CD14-positive monocyte (primary cell): Measurements from ENCODE around the gene RPRD1A. TPM values are rescaled to one million over a fixed set of nuclear protein-coding genes. Genes with fewer than 3 reads are reported as not detected.
A peak's percentile ranks its signal among the peaks of the same experiment; 100 is the strongest.

Experiments used
- DNase-seq, 3 donors: peaks; one replicate each; pipeline ENCODE4 v3.0.0-alpha.2; 2011 to 2022
- H2AFZ ChIP-seq: 2 replicates; pipeline ENCODE4 v1.6.0; 2012; ENCODE audit warnings: mild to moderate bottlenecking, low read depth, low read length, inconsistent platforms; ENCODE audit not compliant: insufficient read depth, poor library complexity, severe bottlenecking
- H3K27ac ChIP-seq, 2 donors: 1 replicate in 1 of 2; 2 replicates in 1 of 2; pipeline ENCODE4 v1.5.1; 2012 to 2013; ENCODE audit warnings: low read length in 2 of 2, control low read depth in 1 of 2, inconsistent platforms in 1 of 2, low read depth in 1 of 2, mild to moderate bottlenecking in 1 of 2
- H3K27me3 ChIP-seq, 2 donors: one replicate each; pipeline versions ENCODE4 v1.6.0 to v1.6.1; 2011 to 2013; ENCODE audit warnings: low read length in 2 of 2; ENCODE audit not compliant: control insufficient read depth in 2 of 2, insufficient read depth in 2 of 2
- H3K36me3 ChIP-seq, 2 donors: replicated peaks in 1 of 2; 1 replicate in 1 of 2; 2 replicates in 1 of 2; pipeline versions ENCODE4 v1.5.1 to v1.6.1; 2012 to 2013; ENCODE audit warnings: low read length in 2 of 2, control low read depth in 1 of 2, inconsistent platforms in 1 of 2, mild to moderate bottlenecking in 1 of 2; ENCODE audit not compliant: insufficient read depth in 2 of 2, control insufficient read depth in 1 of 2
- H3K4me1 ChIP-seq, 2 donors: 1 replicate in 1 of 2; 2 replicates in 1 of 2; pipeline versions ENCODE4 v1.5.1 to v1.6.1; 2012 to 2013; ENCODE audit warnings: low read length in 2 of 2, control low read depth in 1 of 2, inconsistent platforms in 1 of 2, mild to moderate bottlenecking in 1 of 2, moderate library complexity in 1 of 2; ENCODE audit not compliant: insufficient read depth in 2 of 2, control insufficient read depth in 1 of 2
- H3K4me2 ChIP-seq: replicated peaks from 2 replicates; pipeline ENCODE3; 2012; ENCODE audit warnings: low read length, moderate library complexity, mild to moderate bottlenecking; ENCODE audit not compliant: poor library complexity, severe bottlenecking; ENCODE audit errors: extremely low read depth
- H3K4me3 ChIP-seq, 3 experiments: fragments of 200-600 bp in 1 of 3; sonication (generic) in 1 of 3; replicated peaks in 1 of 3; 1 replicate in 2 of 3; 2 replicates in 1 of 3; pipeline ENCODE4 v1.5.1; 2011 to 2013; ENCODE audit warnings: low read length in 3 of 3, mild to moderate bottlenecking in 3 of 3, control low read depth in 2 of 3, low read depth in 2 of 3, inconsistent platforms in 1 of 3, moderate library complexity in 1 of 3
- H3K79me2 ChIP-seq: 2 replicates; pipeline ENCODE4 v1.6.0; 2012; ENCODE audit warnings: mild to moderate bottlenecking, control low read depth, inconsistent platforms, low read length, moderate library complexity; ENCODE audit not compliant: insufficient read depth
- H3K9ac ChIP-seq: 2 replicates; pipeline ENCODE4 v1.6.0; 2017; ENCODE audit warnings: low read length, mild to moderate bottlenecking; ENCODE audit not compliant: insufficient read depth, poor library complexity, severe bottlenecking
- H3K9me3 ChIP-seq, 2 donors: replicated peaks in 1 of 2; 1 replicate in 1 of 2; 2 replicates in 1 of 2; pipeline versions ENCODE4 v1.5.1 to v1.6.1; 2012 to 2013; ENCODE audit warnings: low read length in 2 of 2, control low read depth in 1 of 2; ENCODE audit not compliant: control insufficient read depth in 1 of 2, insufficient read depth in 1 of 2
- H4K20me1 ChIP-seq: 2 replicates; pipeline ENCODE4 v1.6.0; 2012; ENCODE audit warnings: mild to moderate bottlenecking, low read length, control low read depth, moderate library complexity; ENCODE audit not compliant: insufficient read depth
- H3K27ac Mint-ChIP-seq, 7 donors: one replicate each; pipeline ENCODE4 v1.8.0; 2020; ENCODE audit warnings: mild to moderate bottlenecking in 7 of 7, mixed read lengths in 7 of 7, moderate library complexity in 6 of 7, inconsistent platforms in 2 of 7
- H3K27me3 Mint-ChIP-seq, 3 donors: one replicate each; pipeline ENCODE4 v1.8.0; 2021 to 2022; ENCODE audit warnings: low read depth in 3 of 3, mild to moderate bottlenecking in 3 of 3, mixed read lengths in 3 of 3, moderate library complexity in 3 of 3, inconsistent platforms in 1 of 3
- H3K36me3 Mint-ChIP-seq, 2 donors: one replicate each; pipeline ENCODE4 v1.8.0; 2020; ENCODE audit warnings: mixed read lengths in 2 of 2, inconsistent platforms in 1 of 2, mild to moderate bottlenecking in 1 of 2
- H3K4me1 Mint-ChIP-seq: one replicate; pipeline ENCODE4 v1.8.0; 2020; ENCODE audit warnings: mild to moderate bottlenecking, mixed read lengths
- H3K4me3 Mint-ChIP-seq, 2 donors: one replicate each; pipeline ENCODE4 v1.8.0; 2020; ENCODE audit warnings: mild to moderate bottlenecking in 2 of 2, mixed read lengths in 2 of 2, moderate library complexity in 1 of 2
- H3K9me3 Mint-ChIP-seq, 7 donors: one replicate each; pipeline ENCODE4 v1.8.0; 2020 to 2022; ENCODE audit warnings: mixed read lengths in 7 of 7, mild to moderate bottlenecking in 6 of 7, moderate library complexity in 6 of 7, inconsistent platforms in 2 of 7
- CTCF ChIP-seq: fragments of 200-600 bp; IDR thresholded peaks from one replicate; pipeline ENCODE4 v1.8.0; 2022; ENCODE audit warnings: antibody characterized with exemption, mild to moderate bottlenecking
- WGBS: methylation state at CpG from one replicate; pipeline ENCODE4 v1.1.5; 2013; ENCODE audit warnings: missing lambda C conversion rate; ENCODE audit not compliant: insufficient coverage; 5-methylcytosine and 5-hydroxymethylcytosine counted together
- intact Hi-C, 2 donors: fragments of 100-400 bp; cut with micrococcal nuclease; formaldehyde crosslinking; loops; one replicate each; pipeline versions ENCODE4 v1.15.0 to v1.15.1; 2023
- polyA plus RNA-seq, 3 donors: library from polyadenylated mRNA; depleted of rRNA in 1 of 3; unstranded in 2 of 3; stranded (reverse) in 1 of 3; fragments of 300-500 nt in 2 of 3; fragments of >200 nt in 1 of 3; fragmentation: Illumina TruSeq in 2 of 3; gene quantifications; 1 replicate in 2 of 3; 2 replicates in 1 of 3; pipeline ENCODE4 v1.2.3, GENCODE V29; 2012 to 2021

The RPRD1A gene
- polyA plus RNA-seq, 3 donors, result 10.0 to 30.3 (median 10.9) TPM

GRCh38 chr18:35964319-35964718 is 103.0 kb downstream of the RPRD1A start:
- Mint-ChIP-seq H3K4me3 (no peak overlapping the region), H3K9me3 (peaks cover 0 to 10% (median 4%) of the 10 kb centered on the region in 7 donors), H3K27me3 (peaks cover 2 to 7% (median 4%) of the 10 kb centered on the region in 3 donors), H3K4me1 (peaks cover 12% of the 10 kb centered on the region), H3K27ac (peak overlapping the region in 1 of 7 donors; percentile 59), H3K36me3 (no peaks in the 10 kb centered on the region)
- Histone ChIP-seq H3K36me3 (no peaks in the 10 kb centered on the region), H3K4me3 (no peak overlapping the region), H4K20me1 (no peaks in the 10 kb centered on the region), H3K4me2 (no peak overlapping the region), H3K4me1 (no peaks in the 10 kb centered on the region), H3K27ac (no peak overlapping the region), H2AFZ (no peak overlapping the region), H3K79me2 (no peaks in the 10 kb centered on the region), H3K9ac (no peak overlapping the region), H3K27me3 (no peaks in the 10 kb centered on the region), H3K9me3 (peaks cover 0 to 3% of the 10 kb centered on the region in 2 donors)
- no peak for TF ChIP-seq CTCF
- intact Hi-C loops, result no loop called here
- DNase-seq, result no peak

GRCh38 chr18:35962320-35962719 is 105.0 kb downstream of the RPRD1A start:
- intact Hi-C loops, result no loop called here

More at GRCh38 chr18:35962320-35962719, 105.0 kb downstream of the RPRD1A start:
- Histone ChIP-seq H3K9ac (no peak overlapping the region), H3K9me3 (peaks cover 0 to 4% of the 10 kb centered on the region in 2 donors), H4K20me1 (no peaks in the 10 kb centered on the region), H3K36me3 (no peaks in the 10 kb centered on the region), H3K27me3 (no peaks in the 10 kb centered on the region), H3K27ac (no peak overlapping the region), H2AFZ (no peak overlapping the region), H3K79me2 (no peaks in the 10 kb centered on the region), H3K4me2 (no peak overlapping the region), H3K4me1 (no peaks in the 10 kb centered on the region), H3K4me3 (no peak overlapping the region)
- H3K27me3 Mint-ChIP-seq, result peaks cover 3 to 16% (median 4%) of the 10 kb centered on the region in 3 donors
- peaks cover 6% of the 10 kb centered on the region for H3K4me1 Mint-ChIP-seq
- H3K27ac Mint-ChIP-seq, result no peak overlapping the region
- WGBS, result 100% methylated on average over 1 of the region's 2 CpGs
- peaks cover 0 to 16% (median 7%) of the 10 kb centered on the region in 7 donors for H3K9me3 Mint-ChIP-seq
- no peak for TF ChIP-seq CTCF
- DNase-seq, result no peak
- no peak overlapping the region for H3K4me3 Mint-ChIP-seq
- no peaks in the 10 kb centered on the region for H3K36me3 Mint-ChIP-seq
